HG02938 (cell line): ENCODE data around the gene NHSL1.
"Not testable (repeated sequence)": the region's sequence is repeated elsewhere in the genome, so short reads cannot be mapped to it uniquely, and the experiment has no call there.

Experiments
- ATAC-seq: cut with Tn5 transposase; IDR thresholded peaks from one replicate; pipeline ENCODE4 v1.9.1; 2021; ENCODE audit warnings: mild to moderate bottlenecking, moderate library complexity; ENCODE audit not compliant: unreplicated experiment

NHSL1 gene

GRCh38 chr6:138430361-138431145 is 68.7 kb downstream of the NHSL1 start:
- ATAC-seq: no peak

- ATAC-seq: no peak
These were observed 69.5 kb downstream of the NHSL1 start for GRCh38 chr6:138429761-138430160.

GRCh38 chr6:138428944-138429598 is 70.2 kb downstream of the NHSL1 start:
- ATAC-seq: no peak

GRCh38 chr6:138427701-138428100 is 71.6 kb downstream of the NHSL1 start:
- no peak for ATAC-seq

DNA sequence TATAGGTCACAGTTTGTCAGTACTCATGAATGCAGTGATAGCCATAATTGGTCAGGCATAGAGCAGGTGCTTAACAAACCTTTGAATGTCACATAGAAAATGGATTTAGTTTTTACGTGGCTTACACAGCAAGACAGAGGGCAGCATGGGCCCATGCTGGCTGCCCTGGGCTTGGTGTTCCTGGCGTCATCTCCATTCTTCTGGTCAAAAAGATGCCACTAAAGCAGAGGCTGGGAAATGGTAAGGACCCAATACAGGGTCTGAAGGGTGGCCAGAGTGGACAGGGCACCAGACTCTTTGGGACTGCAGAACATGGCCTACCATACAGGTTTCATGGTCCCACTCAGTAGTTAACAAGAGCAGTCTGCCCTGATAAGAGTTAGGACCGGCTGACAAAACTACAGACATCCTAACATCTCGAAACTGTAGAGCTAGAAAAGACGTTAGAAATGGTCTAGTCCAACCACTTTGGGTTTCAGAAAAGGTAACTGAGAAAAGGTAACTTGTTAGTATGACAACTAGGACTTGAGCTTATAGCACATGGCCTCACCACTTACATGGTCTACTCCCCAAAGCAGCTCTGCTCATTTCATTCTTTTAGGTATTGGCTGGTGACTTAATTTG is 72.7 kb downstream of the NHSL1 start:
- no peak for ATAC-seq

GRCh38 chr6:138425256-138425655 is 74.0 kb downstream of the NHSL1 start:
- not testable (repeated sequence) for ATAC-seq

DNA sequence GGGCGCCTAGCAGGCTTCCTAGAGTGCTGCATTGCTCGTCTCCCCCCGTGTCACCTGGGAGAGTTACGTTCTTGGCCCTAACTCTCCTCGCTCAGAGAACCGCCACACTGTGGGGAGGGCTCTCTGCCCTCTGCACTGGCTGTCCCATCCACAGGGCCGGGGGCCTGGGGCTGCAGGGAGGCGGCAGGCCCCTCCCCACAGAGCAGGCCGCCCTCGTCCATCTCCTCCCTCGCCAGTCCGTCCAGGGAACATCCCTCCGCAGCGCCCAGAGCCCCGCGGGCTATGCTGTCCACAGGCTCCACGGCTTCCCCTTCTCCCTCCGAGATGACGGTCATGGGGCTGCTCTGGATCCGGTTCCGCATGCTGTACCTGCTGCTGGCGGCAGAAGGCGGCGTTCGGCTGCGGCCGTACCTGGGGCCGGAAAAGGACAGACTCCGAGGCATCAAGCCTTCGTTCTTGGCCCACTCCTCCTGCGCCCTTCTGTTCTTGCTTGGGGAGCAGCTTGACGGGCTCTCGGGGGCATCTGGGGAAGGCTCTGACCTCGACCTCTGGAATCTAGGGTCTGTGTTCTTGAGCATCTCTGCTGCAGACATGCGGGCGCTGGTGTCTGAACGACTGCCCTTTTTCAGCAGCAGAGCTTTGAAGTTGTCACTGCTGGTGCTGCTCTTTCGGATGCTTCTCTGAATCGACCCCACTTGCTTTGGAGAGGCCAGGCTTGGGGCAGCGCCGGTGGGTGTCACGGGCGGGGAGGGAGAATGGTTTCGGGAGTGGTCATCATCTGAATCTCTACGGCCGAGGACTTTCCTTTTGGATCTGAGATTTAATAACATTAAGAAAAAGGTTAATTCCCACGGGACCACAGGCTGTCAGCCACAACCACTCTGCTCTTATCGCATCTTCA is 75.0 kb downstream of the NHSL1 start:
- no peak for ATAC-seq

GRCh38 chr6:138422861-138423260 is 76.4 kb downstream of the NHSL1 start:
- ATAC-seq: no peak

DNA sequence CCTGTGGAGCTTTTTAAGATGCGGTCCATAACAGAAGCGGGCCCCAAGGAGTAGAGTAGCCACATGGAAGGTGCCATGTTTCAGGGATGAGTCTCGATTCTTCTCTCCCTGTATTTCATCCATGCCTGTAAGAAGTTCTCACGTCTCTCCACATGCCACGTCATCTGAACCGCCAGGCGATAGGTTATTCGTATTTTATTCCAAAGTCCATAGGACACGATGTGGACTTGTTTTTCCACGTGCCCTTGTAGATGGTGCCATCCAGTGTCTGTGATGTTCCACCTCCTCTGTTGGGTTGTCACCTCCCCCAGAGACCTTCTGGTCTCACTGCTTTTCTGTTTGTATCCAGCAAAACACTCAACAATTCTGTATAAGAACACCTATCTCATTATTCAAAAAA is 77.7 kb downstream of the NHSL1 start:
- no peak for ATAC-seq

GRCh38 chr6:138421089-138421488 is 78.2 kb downstream of the NHSL1 start:
- ATAC-seq: no peak

DNA sequence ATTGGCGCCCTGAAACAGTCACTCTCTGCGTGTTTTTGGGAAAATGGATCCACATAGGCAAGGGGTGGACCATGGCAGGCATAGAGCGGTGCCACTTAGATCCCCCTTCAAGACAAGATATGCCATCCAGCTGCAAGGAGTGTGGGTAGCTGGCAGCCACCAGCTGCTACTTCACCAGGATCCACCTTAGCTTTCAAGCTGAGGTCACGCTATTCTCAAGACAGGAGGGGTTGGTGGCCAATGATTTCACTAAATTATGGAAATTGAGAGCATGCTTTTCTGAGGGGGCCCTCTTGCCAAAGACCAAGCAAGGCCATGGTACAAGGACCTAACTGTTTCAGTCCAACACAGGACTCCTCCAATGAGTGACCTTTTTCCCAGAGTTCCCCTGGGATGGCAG is 78.9 kb downstream of the NHSL1 start:
- no peak for ATAC-seq

DNA sequence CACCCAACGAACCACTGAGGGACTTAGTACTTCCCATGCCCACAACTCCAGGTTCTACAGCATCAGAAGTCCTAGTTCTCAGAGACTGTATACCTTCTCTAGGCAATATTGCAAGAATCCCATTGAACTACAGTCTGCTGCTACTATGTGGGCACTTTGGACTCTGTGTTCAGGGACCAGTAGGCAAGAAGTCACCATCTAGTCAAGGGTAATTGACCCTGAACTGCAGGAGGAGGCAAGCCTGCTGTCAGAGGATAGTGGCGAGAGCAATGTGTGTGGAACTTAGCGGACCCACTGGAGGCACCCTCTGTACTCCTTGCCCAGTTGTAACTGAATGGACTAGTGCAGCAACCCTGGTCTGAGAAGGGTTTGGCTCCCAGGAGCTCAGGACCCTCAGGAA is 79.5 kb downstream of the NHSL1 start:
- no peak for ATAC-seq

DNA sequence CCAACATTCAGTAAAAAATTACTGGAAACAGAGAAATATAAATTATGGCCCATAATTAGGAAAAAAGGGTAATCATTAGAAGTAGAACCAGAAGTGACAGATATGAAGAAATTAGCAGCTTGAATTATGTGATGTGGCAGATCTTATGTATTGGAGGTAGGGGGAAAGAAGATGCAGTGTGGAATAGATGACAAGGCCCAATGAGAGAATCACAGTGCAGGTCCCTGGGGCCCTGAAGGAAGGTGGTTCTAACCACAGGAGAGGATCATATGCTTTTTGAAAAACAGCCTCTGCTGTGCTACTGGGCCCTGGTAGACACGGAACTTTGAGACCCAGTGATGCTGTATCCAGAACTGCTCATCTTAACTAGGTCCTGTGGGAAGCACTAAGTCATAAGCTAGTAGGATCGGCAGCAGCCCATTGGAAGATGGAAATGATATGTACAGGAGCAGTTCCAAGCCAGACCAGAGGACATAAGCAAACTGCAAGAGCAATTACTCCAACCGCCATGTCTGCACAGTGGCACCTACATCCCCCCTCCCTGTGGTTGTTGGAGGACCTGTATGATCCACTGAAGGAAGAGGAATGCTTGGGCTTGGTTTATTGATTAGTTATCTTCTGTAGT is 81.1 kb downstream of the NHSL1 start:
- no peak for ATAC-seq

- ATAC-seq: no peak
These were observed 81.7 kb downstream of the NHSL1 start for GRCh38 chr6:138417493-138418117.

GRCh38 chr6:138416206-138416605 is 83.1 kb downstream of the NHSL1 start:
- ATAC-seq: no peak

DNA sequence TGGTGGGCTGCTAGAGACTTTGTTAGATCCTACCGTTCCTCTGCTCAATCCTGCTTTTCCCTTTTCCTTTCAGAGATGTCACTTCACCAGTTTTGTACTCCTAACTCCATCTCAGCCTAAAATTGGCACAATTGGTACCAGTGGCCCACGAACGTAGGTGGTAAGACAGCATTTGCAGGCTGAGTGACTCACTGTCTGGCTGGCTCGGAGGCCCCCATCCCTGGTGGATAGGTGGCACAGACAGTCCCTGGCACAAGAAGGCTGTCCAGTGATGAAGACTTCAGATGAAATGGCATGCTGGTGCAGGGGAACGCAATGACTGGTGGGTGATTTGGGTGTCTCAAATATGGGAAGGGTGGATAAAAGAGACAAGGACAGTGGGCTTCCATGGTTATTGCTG is 84.2 kb downstream of the NHSL1 start:
- no peak for ATAC-seq

- peak; percentile 84 for ATAC-seq
These were observed 88.1 kb downstream of the NHSL1 start for GRCh38 chr6:138410972-138411880.

GRCh38 chr6:138410048-138410735 is 89.1 kb downstream of the NHSL1 start:
- no peak for ATAC-seq

- no peak for ATAC-seq
These were observed 92.9 kb downstream of the NHSL1 start for GRCh38 chr6:138406443-138406842.
